DOHH2 (cell line): ENCODE results near the gene FOLR2.

Experiments
- H3F3A ChIP-seq: fragments of 200-600 bp; sonication (generic), shearing (Covaris generic); 2 replicates; pipeline ENCODE4 v1.6.0; 2016; ENCODE audit warnings: antibody characterized with exemption, mild to moderate bottlenecking; ENCODE audit not compliant: control insufficient read depth, insufficient read depth
- H3K27ac ChIP-seq: fragments of 200-600 bp; sonication (generic); 2 replicates; pipeline ENCODE4 v1.5.1; 2014; ENCODE audit warnings: low read depth, mild to moderate bottlenecking, low read length, moderate library complexity
- H3K27me3 ChIP-seq: fragments of 200-600 bp; sonication (generic); 2 replicates; pipeline ENCODE4 v1.6.1; 2014; ENCODE audit warnings: mild to moderate bottlenecking, low read length, mixed read lengths; ENCODE audit not compliant: control insufficient read depth
- H3K36me3 ChIP-seq: fragments of 200-600 bp; sonication (generic); 2 replicates; pipeline ENCODE4 v1.6.1; 2014; ENCODE audit warnings: mild to moderate bottlenecking, low read length, moderate library complexity, mixed read lengths; ENCODE audit not compliant: control insufficient read depth
- H3K4me1 ChIP-seq: fragments of 200-600 bp; sonication (generic); 2 replicates; pipeline ENCODE4 v1.6.1; 2014; ENCODE audit warnings: mild to moderate bottlenecking, low read length, mixed read lengths; ENCODE audit not compliant: control insufficient read depth
- H3K4me2 ChIP-seq: fragments of 200-600 bp; sonication (generic); 2 replicates; pipeline ENCODE4 v1.6.0; 2014; ENCODE audit warnings: mild to moderate bottlenecking, low read length, moderate library complexity
- H3K4me3 ChIP-seq: fragments of 200-600 bp; sonication (generic); 2 replicates; pipeline ENCODE4 v1.5.1; 2014; ENCODE audit warnings: mild to moderate bottlenecking, low read length, mixed read lengths
- H3K79me2 ChIP-seq: fragments of 200-600 bp; sonication (generic); 2 replicates; pipeline ENCODE4 v1.6.1; 2014; ENCODE audit warnings: mild to moderate bottlenecking, low read length, mixed read lengths; ENCODE audit not compliant: control insufficient read depth
- H3K9me2 ChIP-seq: fragments of 200-600 bp; sonication (generic); replicated peaks from 2 replicates; pipeline ENCODE4 v1.6.1; 2014; ENCODE audit warnings: mild to moderate bottlenecking, low read length, mixed read lengths; ENCODE audit not compliant: control insufficient read depth
- H3K9me3 ChIP-seq: fragments of 200-600 bp; sonication (generic); 2 replicates; pipeline ENCODE4 v1.6.1; 2014; ENCODE audit warnings: antibody characterized with exemption, low read length, mixed read lengths; ENCODE audit not compliant: control insufficient read depth, insufficient read depth
- H4K20me1 ChIP-seq: fragments of 200-600 bp; sonication (generic); 2 replicates; pipeline ENCODE4 v1.6.0; 2014; ENCODE audit warnings: low read depth, mild to moderate bottlenecking, antibody characterized with exemption, low read length, moderate library complexity; ENCODE audit not compliant: control insufficient read depth, insufficient read depth
- CTCF ChIP-seq: fragments of 200-600 bp; sonication (generic); IDR thresholded peaks from one replicate; pipeline ENCODE4 v1.5.1; 2014; ENCODE audit warnings: antibody characterized with exemption, mild to moderate bottlenecking, low read depth, low read length; ENCODE audit not compliant: poor library complexity, severe bottlenecking
- EZH2phosphoT487 ChIP-seq: fragments of 200-600 bp; sonication (generic); IDR thresholded peaks from 2 replicates; pipeline ENCODE4 v1.6.1; 2017; ENCODE audit warnings: borderline replicate concordance, mild to moderate bottlenecking, antibody characterized with exemption, low read length, moderate library complexity, mixed read lengths

Gene FOLR2

GRCh38 chr11:72230764-72231365 lies 14.3 kb downstream of the FOLR2 start:
- no peaks in the 10 kb centered on the region for H4K20me1 ChIP-seq
- TF ChIP-seq EZH2phosphoT487 (no peak), CTCF (no peak)
- H3K36me3 ChIP-seq: peaks cover 91% of the 10 kb centered on the region

GRCh38 chr11:72231396-72232259 lies 15.0 kb downstream of the FOLR2 start:
- H3K4me1 ChIP-seq: peaks cover 3% of the 10 kb centered on the region
- TF ChIP-seq EZH2phosphoT487 (no peak), CTCF (no peak)
- no peak overlapping the region for H3K4me2 ChIP-seq
- peaks cover 6% of the 10 kb centered on the region for H3F3A ChIP-seq
- H3K27ac ChIP-seq: no peak overlapping the region
- peaks cover 7% of the 10 kb centered on the region for H3K79me2 ChIP-seq
- no peaks in the 10 kb centered on the region for H3K9me3 ChIP-seq
- H3K4me3 ChIP-seq: no peak overlapping the region
- H3K36me3 ChIP-seq: peaks cover 95% of the 10 kb centered on the region
- no peaks in the 10 kb centered on the region for H3K27me3 ChIP-seq
- H3K9me2 ChIP-seq: no peaks in the 10 kb centered on the region
- H4K20me1 ChIP-seq: no peaks in the 10 kb centered on the region

More at GRCh38 chr11:72230764-72231365, 14.3 kb downstream of the FOLR2 start:
- Histone ChIP-seq H3K4me3 (no peak overlapping the region), H3F3A (no peaks in the 10 kb centered on the region), H3K4me2 (no peak overlapping the region), H3K27ac (no peak overlapping the region), H3K9me3 (no peaks in the 10 kb centered on the region), H3K79me2 (peaks cover 15% of the 10 kb centered on the region), H3K27me3 (no peaks in the 10 kb centered on the region), H3K9me2 (no peaks in the 10 kb centered on the region), H3K4me1 (peaks cover 8% of the 10 kb centered on the region)

GRCh38 chr11:72232260-72233055 lies 15.9 kb downstream of the FOLR2 start:
- H3K9me3 ChIP-seq: no peaks in the 10 kb centered on the region
- H3K36me3 ChIP-seq: peaks cover 96% of the 10 kb centered on the region
- TF ChIP-seq EZH2phosphoT487 (no peak), CTCF (no peak)
- H3K27me3 ChIP-seq: no peaks in the 10 kb centered on the region
- peaks cover 8% of the 10 kb centered on the region for H3F3A ChIP-seq
- no peaks in the 10 kb centered on the region for H3K4me1 ChIP-seq
- no peak overlapping the region for H3K27ac ChIP-seq
- no peak overlapping the region for H3K4me3 ChIP-seq
- H3K79me2 ChIP-seq: no peaks in the 10 kb centered on the region
- no peak overlapping the region for H3K4me2 ChIP-seq
- no peaks in the 10 kb centered on the region for H4K20me1 ChIP-seq
- no peaks in the 10 kb centered on the region for H3K9me2 ChIP-seq
